GM10248 (cell line): ENCODE results near the gene RRAS2.
A peak's percentile ranks its signal among the peaks of the same experiment; 100 is the strongest.

Experiments used
- CTCF ChIA-PET: fragments of 300-600 bp; sonication (Branson Sonifier 250); formaldehyde crosslinking; extraction: SDS; loops from one replicate; lab custom pipeline; 2021; ENCODE audit warnings: antibody characterized with exemption; lab: Yijun Ruan, JAX
- POLR2A ChIA-PET: fragments of 350-650 bp; sonication (Branson Sonifier 250); formaldehyde crosslinking; extraction: SDS; loops from one replicate; lab custom pipeline; 2020; ENCODE audit warnings: antibody characterized with exemption; lab: Yijun Ruan, JAX
- DNase-seq: peaks from one replicate; pipeline ENCODE4 v3.0.0; 2012; ENCODE audit errors: extremely low spot score
- CTCF ChIP-seq: IDR thresholded peaks from 2 replicates; pipeline ENCODE4 v1.5.1; 2012; ENCODE audit warnings: mild to moderate bottlenecking, low read depth; ENCODE audit errors: extremely low read depth, missing control alignments, control extremely low read depth

The RRAS2 gene

DNA sequence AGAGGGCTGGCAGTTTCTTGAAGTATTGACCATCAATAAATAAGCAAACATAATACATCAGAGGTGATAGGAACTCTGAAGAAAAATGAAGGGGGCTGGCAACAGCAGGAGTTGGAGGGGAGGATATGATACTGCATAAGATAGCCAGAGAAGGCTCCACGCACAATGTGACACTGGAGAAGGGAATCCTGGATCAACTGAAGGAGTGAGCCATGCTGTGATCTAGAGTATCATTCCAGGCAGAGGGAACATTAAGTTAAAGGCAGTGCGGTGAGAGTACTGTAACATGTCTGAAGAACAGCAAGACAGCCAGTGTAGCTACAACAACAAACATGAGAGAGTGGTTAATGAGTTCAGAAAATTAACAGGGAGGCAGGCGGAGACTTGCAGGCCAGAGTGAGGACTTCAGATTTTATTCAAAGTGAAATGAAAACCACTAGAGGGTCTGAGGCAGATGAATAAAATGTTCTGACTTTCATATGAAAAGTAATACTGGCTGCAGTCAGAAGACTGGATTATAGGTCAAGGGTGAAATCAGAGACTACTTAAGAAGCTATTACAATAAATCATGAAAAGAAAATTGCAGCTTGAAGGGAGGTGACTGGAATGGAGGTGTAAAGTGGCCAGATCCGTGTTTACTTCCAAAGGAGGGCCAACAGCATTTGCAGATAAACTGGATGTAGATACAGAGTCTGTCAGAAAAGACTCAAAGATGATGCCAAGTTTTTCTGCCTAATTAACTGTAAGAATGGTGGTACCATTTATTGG lies 49.4 kb downstream of the RRAS2 start:
- CTCF ChIA-PET, result interaction anchor here (0.8 to 5.2 kb wide), 12 partner anchors 8 to 146 kb away, joined by 3 to 49 read pairs (median 4); no protein-coding TSS in a partner anchor
- no peak for DNase-seq
- no peak for TF ChIP-seq CTCF
- POLR2A ChIA-PET, result no interaction called here

- POLR2A ChIA-PET, result no interaction called here
Observed at GRCh38 chr11:14308897-14309387, 50.0 kb downstream of the RRAS2 start.

GRCh38 chr11:14308114-14308896 lies 50.7 kb downstream of the RRAS2 start:
- ChIA-PET POLR2A (interaction anchor here (0.5 kb wide), 1 partner anchor 183 kb away, joined by 5 read pairs; no protein-coding TSS in a partner anchor), CTCF (interaction anchor here (0.6 to 5.2 kb wide), 36 partner anchors 8 to 194 kb away, joined by 3 to 49 read pairs (median 4); no protein-coding TSS in a partner anchor)
- TF ChIP-seq CTCF, result peak; percentile 72
- DNase-seq, result no peak

More at GRCh38 chr11:14308897-14309387, 50.0 kb downstream of the RRAS2 start:
- no peak for DNase-seq
- CTCF ChIA-PET, result interaction anchor here (0.7 to 5.2 kb wide), 24 partner anchors 8 to 194 kb away, joined by 3 to 49 read pairs (median 4); no protein-coding TSS in a partner anchor
- no peak for TF ChIP-seq CTCF

- DNase-seq, result no peak
- CTCF ChIA-PET, result interaction anchor here (0.9 to 1.3 kb wide), 3 partner anchors 11 to 35 kb away, joined by 3 read pairs; no protein-coding TSS in a partner anchor
- no peak for TF ChIP-seq CTCF
- POLR2A ChIA-PET, result no interaction called here
Observed at GRCh38 chr11:14306481-14306880, 52.5 kb downstream of the RRAS2 start.

GRCh38 chr11:14305649-14306048 lies 53.3 kb downstream of the RRAS2 start:
- ChIA-PET CTCF (interaction anchor here (0.9 to 1.7 kb wide), 3 partner anchors 29 to 111 kb away, joined by 3 to 6 read pairs (median 4); no protein-coding TSS in a partner anchor), POLR2A (no interaction called here)
- no peak for DNase-seq
- TF ChIP-seq CTCF, result no peak

DNA sequence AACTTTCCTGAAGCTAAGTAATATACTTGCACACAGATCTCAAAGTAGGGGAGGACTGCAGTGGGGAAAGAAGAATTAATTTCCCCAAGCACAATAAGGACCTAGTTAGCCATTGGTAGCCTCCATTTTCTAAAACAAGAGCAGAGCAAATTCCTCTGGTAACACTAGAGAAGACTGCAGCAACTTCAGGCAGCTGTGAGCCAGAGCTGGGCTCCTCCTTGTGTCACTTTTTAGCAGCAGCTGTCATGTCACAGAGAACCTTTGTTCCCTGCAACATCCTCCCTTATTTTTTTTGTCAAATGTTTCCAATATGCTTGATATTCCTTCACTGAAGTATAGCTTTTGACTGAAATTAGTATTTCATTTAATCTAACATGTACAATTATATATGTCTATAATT lies 54.4 kb downstream of the RRAS2 start:
- ChIA-PET POLR2A (interaction anchor here (0.5 kb wide), 1 partner anchor 91 kb away, joined by 3 read pairs; no protein-coding TSS in a partner anchor), CTCF (interaction anchor here (0.9 to 6.6 kb wide), 10 partner anchors 8 to 150 kb away, joined by 3 to 109 read pairs (median 4); no protein-coding TSS in a partner anchor)
- no peak for DNase-seq

More for the DNA sequence above, 54.4 kb downstream of the RRAS2 start:
- no peak for TF ChIP-seq CTCF
